Activated CD4-positive, alpha-beta T cell treated with anti-CD3 and anti-CD28 coated beads, Interleukin-2, Interleukin-6, amounts not matched to agents 100 ng/mL and 50 ng/mL, durations not matched to agents 16 hours and 8 hours (primary cell): ENCODE measurements around the gene CD74.

Source experiments
- DNase-seq: peaks from one replicate; pipeline ENCODE4 v3.0.0-alpha.2; 2020

The CD74 gene

DNA sequence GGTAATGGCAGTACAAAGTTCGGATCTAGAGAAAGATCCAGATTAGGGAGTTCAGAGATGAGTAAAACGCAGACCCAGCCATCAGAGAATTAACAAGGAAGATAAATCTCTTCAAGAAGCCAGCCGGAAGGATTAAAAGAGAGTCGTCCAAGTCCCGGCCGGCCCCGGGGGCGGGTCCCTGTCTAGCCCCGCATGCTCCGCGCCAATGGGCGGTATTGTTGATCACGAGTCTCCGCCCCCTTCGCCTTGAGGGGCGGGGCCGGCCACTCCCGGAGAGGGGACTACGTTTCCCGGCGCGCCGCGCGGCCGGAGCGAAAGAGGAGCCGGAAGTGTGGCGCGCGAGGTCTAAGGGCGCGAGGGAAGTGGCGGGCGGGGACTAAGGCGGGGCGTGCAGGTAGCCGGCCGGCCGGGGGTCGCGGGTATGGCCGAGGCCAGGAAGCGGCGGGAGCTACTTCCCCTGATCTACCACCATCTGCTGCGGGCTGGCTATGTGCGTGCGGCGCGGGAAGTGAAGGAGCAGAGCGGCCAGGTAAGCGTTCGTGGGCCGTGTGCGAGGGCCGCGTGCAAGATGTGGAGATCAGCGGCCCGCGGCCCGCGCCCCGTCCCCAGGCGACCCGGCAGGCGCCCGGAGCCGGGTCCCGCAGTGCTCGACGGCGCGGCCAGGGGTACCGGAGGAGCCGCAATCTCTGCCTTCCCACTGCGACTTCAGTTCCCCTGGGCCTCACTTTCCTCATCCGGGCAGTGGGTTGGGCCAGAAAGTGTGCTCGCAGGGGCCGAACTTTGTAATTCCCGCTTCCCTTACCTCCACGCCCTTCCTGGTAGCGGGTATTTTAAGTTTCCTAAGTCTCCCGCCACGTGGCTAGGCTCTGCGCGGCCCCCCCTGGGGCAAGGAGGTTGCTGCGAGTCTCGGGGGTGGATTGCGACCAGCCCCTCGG lies 55.1 kb downstream of the CD74 start, which contains the start of gene TCOF1:
TSS of gene TCOF1 (plus strand) at position 372 of the 935 bp plus-strand sequence. CDS start at position 422, 50 bp downstream.
- peak; percentile 99 for DNase-seq

DNA sequence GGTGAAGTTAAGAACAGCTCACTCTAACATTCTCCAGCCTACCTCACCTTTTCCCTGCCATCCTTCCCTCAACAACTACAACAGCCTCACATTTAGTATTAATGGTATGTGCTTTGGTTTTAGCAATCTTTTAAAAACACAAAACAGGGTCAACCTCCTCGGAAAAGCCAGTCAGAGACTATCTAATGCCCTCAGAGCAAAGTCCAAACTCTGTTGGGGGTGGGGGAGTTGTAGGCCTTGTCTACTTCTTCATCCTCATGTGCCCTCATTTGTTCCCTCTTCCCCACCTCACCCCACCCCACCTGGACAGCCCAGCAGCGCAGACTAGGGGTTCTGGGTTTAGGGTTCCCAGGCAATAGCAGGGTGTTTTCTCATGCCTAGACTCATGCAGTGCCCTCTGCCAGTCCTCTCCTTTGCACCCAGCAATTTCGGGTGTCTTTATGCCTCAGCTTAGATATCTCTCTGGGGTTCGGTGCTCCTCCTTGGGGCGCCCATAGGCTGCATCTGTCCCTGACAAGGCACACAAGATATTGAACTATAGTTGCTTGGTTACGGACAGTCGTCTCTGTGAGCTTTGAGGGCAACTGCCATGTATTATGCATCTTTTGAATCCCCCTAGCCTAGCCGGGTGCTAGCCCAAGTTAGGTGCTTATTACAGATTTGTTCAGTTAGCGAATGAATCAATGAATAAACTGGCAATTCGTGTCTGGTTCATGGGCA lies 56.0 kb downstream of the CD74 start:
- DNase-seq, result no peak

DNA sequence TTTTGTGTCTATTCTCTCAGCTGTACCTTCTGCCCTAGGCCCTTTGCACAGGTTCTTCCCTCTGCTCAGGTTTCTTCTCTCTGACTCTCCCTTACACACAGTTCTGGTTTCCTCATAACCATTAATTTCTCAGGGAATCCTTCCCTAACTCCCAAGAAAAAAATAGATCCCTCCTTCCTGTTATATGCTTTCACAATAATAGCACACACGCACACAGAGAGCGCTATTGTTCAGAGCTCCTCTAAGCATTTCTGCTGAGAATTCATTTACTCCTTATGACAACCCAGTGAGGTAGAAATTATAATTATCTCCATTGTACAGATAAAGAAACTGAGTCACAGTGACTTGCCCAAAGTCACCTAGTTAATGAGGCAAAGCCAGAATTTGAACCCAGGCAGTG lies 56.9 kb downstream of the CD74 start:
- DNase-seq, result no peak

DNA sequence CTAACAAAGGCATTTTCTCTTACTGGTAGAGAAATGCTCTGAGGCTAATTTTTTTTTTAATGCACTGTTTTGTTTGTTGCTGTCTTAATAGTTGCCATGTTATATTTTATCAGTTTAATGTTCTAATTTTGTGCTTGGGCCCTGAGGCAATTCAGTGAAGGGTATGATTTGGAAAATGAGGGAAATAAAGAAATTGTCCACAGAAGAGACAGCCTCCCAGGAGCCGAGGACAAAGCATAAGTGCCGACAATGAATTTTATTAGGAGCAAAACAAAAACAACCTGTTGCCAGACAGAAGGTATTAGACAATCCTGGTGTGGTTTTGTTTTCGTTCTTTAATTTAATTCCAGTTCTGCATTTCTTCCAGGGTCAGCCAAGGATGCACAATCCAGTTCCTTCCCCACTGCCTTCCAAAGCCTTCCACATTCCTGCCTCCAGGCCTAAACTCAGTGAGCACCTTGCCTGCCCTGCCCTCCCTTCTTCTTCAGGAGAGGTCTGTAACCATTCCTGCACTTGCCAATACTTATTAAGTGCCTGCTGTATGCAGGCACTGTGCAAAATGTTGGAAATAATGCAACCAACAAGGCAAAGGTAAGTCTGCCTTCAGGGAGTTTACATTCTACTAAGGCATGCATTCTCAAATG lies 59.6 kb downstream of the CD74 start:
- no peak for DNase-seq

GRCh38 chr5:150352244-150353031 lies 60.3 kb downstream of the CD74 start:
- DNase-seq, result no peak
